HepG2 (cell line): ENCODE data around the gene PRR35. TPM values are rescaled to one million over a fixed set of nuclear protein-coding genes. Genes with fewer than 3 reads are reported as not detected.

ENCODE experiments used
- FOSL1 ChIP-seq: sonication (generic); formaldehyde crosslinking; IDR thresholded peaks from 2 replicates; pipeline ENCODE4 v1.9.0; 2021; ENCODE audit warnings: missing genetic modification reagents, borderline replicate concordance
- JARID2 ChIP-seq: sonication (generic); formaldehyde crosslinking; IDR thresholded peaks from 2 replicates; pipeline ENCODE4 v1.8.1; 2023; ENCODE audit warnings: missing genetic modification reagents, inconsistent platforms; ENCODE audit not compliant: insufficient replicate concordance
- PRPF4 ChIP-seq: fragments of 200-400 bp; formaldehyde crosslinking; IDR thresholded peaks from 2 replicates; pipeline ENCODE4 v1.6.1; 2016; ENCODE audit warnings: low read length, low read depth; ENCODE audit not compliant: poor library complexity, severe bottlenecking
- RARA ChIP-seq: IDR thresholded peaks from 2 replicates; pipeline ENCODE4 v1.6.1; 2016; ENCODE audit warnings: missing genetic modification reagents, missing compliant biosample characterization
- SP4 ChIP-seq: sonication (generic); formaldehyde crosslinking; IDR thresholded peaks from 2 replicates; pipeline ENCODE4 v1.8.1; 2023; ENCODE audit warnings: mild to moderate bottlenecking, missing genetic modification reagents
- WIZ ChIP-seq: sonication (generic); formaldehyde crosslinking; IDR thresholded peaks from 2 replicates; pipeline ENCODE4 v1.5.1; 2020; ENCODE audit warnings: mild to moderate bottlenecking, missing genetic modification reagents
- YEATS2 ChIP-seq: sonication (generic); formaldehyde crosslinking; IDR thresholded peaks from 2 replicates; pipeline ENCODE4 v1.4.0; 2020; ENCODE audit warnings: missing genetic modification reagents, borderline replicate concordance
- ZNF331 ChIP-seq: sonication (generic); formaldehyde crosslinking; IDR thresholded peaks from 2 replicates; pipeline ENCODE4 v1.4.0; 2020; ENCODE audit warnings: missing genetic modification reagents
- ZNF460 ChIP-seq: sonication (generic); formaldehyde crosslinking; IDR thresholded peaks from 2 replicates; pipeline ENCODE4 v1.5.1; 2020; ENCODE audit warnings: missing genetic modification reagents, mild to moderate bottlenecking, borderline replicate concordance
- ZNF484 ChIP-seq: sonication (generic); formaldehyde crosslinking; IDR thresholded peaks from 2 replicates; pipeline ENCODE4 v1.5.1; 2020; ENCODE audit warnings: mild to moderate bottlenecking, low read depth, missing genetic modification reagents, borderline replicate concordance
- ZNF737 ChIP-seq: sonication (generic); formaldehyde crosslinking; IDR thresholded peaks from 2 replicates; pipeline ENCODE4 v1.5.0; 2020; ENCODE audit warnings: missing genetic modification reagents, mild to moderate bottlenecking, borderline replicate concordance
- ZNF768 ChIP-seq: sonication (generic); formaldehyde crosslinking; IDR thresholded peaks from 2 replicates; pipeline ENCODE4 v1.4.0; 2020; ENCODE audit warnings: missing genetic modification reagents
- polyA plus RNA-seq, 8 experiments: library from polyadenylated mRNA; depleted of rRNA in 3 of 8; stranded (reverse) in 7 of 8; unstranded in 1 of 8; fragments of >200 nt; fragmentation: Illumina TruSeq in 4 of 8; extraction: Trizol in 4 of 8; gene quantifications; 2 replicates each; pipeline versions ENCODE4 v1.2.1 to v1.2.3, GENCODE V29; 2011 to 2016; ENCODE audit warnings: low read depth in 4 of 8, missing spikeins in 1 of 8, mixed read lengths in 1 of 8; ENCODE audit not compliant: insufficient read depth in 1 of 8
- total RNA-seq, 5 experiments: library from RNA; depleted of rRNA; stranded (reverse); fragments of >200 nt; fragmentation: Illumina TruSeq; extraction: Trizol; gene quantifications; 2 replicates each; pipeline ENCODE4 v1.2.3, GENCODE V29; 2016; ENCODE audit warnings: low read depth in 1 of 5
- TF ChIP-seq, protein P1 (sequence below): sonication (generic); formaldehyde crosslinking; conservative IDR thresholded peaks from 2 replicates; pipeline ENCODE4 v1.4.0; 2020; ENCODE audit warnings: mild to moderate bottlenecking, missing genetic modification reagents, moderate library complexity
- TF ChIP-seq, protein P2 (sequence below): sonication (generic); IDR thresholded peaks from 2 replicates; pipeline ENCODE4 v1.6.1; 2016; ENCODE audit warnings: low read depth, borderline replicate concordance
- TF ChIP-seq, protein P3 (sequence below): IDR thresholded peaks from 2 replicates; pipeline ENCODE4 v1.4.0; 2020; ENCODE audit warnings: mild to moderate bottlenecking, missing genetic modification reagents
- TF ChIP-seq, protein P4 (sequence below): sonication (generic); formaldehyde crosslinking; IDR thresholded peaks from 2 replicates; pipeline ENCODE4 v1.5.0; 2020; ENCODE audit warnings: missing genetic modification reagents, mild to moderate bottlenecking, borderline replicate concordance
- TF ChIP-seq, protein P5 (sequence below): sonication (generic); formaldehyde crosslinking; IDR thresholded peaks from 2 replicates; pipeline ENCODE4 v1.4.0; 2020; ENCODE audit warnings: missing genetic modification reagents, borderline replicate concordance

PRR35 gene
- total and polyA plus RNA-seq, 2 of the 13 experiments (the other 11 are each of a cell fraction or from before 2014, with no cell fraction given) = 0.07 to 0.16 TPM

DNA sequence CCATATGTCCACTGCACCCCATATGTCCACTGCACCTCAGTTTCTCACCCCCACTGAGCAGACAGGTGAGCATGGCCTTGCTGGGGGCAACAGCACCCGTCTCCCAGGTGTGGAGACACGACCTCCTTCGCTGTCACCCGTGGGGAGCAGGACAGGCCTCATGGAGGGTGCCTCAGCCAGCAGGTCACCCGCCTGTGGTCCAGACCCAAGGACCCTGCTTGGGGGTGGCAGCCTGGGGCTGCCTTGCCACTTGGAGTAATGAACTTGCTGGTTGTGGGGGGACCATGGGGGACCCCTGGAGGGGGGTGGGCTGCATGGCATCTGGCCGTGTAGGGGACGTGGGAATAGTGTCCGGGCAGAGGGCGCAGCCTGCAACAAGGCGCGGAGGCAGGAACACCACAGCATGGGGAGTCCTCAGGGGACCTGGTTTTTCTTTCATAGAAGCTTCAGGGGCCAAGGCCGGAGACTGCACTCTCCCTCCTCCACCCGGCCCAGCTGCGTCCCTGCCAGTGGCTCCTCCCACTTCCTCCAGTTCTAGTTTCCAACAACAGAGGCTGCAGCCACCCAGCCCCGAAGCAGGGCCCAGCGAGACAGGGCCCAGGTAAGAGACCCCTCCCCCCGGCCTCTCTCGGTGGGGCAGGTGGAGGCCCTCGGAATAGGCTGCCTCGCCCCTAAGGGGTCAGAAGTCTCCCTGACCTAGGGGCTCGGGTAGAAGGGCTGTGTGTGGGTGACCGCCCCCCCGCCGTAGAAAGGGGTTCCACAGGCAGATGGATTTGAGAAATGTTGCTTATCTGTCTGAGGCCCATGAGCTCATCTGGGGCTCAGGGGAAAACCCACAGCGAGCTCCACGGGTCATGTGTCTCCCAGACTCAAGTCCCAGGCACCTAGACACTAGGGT lies 6.5 kb downstream of the PRR35 start, which contains the start of gene NHLRC4 (continued):
- TF ChIP-seq WIZ (CRISPR knock-in tag) (no peak), FOSL1 (CRISPR knock-in tag) (no peak), PRPF4 (no peak), JARID2 (CRISPR knock-in tag) (no peak), ZNF460 (CRISPR knock-in tag) (no peak), ZNF331 (CRISPR knock-in tag) (peak; percentile 37), RARA (CRISPR knock-in tag) (peak; percentile 53; the same call in 1 of the 2 replicates), ZNF484 (CRISPR knock-in tag) (no peak), YEATS2 (CRISPR knock-in tag) (peak; percentile 19; the same call in 1 of the 2 replicates), SP4 (0 out of 2 replicates have a peak, but pooled peaks have one; percentile 11), ZNF737 (CRISPR knock-in tag) (no peak), ZNF768 (peak; percentile 18; the same call in 1 of the 2 replicates)
- TF ChIP-seq, protein P1, sequence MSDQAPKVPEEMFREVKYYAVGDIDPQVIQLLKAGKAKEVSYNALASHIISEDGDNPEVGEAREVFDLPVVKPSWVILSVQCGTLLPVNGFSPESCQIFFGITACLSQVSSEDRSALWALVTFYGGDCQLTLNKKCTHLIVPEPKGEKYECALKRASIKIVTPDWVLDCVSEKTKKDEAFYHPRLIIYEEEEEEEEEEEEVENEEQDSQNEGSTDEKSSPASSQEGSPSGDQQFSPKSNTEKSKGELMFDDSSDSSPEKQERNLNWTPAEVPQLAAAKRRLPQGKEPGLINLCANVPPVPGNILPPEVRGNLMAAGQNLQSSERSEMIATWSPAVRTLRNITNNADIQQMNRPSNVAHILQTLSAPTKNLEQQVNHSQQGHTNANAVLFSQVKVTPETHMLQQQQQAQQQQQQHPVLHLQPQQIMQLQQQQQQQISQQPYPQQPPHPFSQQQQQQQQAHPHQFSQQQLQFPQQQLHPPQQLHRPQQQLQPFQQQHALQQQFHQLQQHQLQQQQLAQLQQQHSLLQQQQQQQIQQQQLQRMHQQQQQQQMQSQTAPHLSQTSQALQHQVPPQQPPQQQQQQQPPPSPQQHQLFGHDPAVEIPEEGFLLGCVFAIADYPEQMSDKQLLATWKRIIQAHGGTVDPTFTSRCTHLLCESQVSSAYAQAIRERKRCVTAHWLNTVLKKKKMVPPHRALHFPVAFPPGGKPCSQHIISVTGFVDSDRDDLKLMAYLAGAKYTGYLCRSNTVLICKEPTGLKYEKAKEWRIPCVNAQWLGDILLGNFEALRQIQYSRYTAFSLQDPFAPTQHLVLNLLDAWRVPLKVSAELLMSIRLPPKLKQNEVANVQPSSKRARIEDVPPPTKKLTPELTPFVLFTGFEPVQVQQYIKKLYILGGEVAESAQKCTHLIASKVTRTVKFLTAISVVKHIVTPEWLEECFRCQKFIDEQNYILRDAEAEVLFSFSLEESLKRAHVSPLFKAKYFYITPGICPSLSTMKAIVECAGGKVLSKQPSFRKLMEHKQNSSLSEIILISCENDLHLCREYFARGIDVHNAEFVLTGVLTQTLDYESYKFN = 0 out of 2 replicates have a peak, but pooled peaks have one; percentile 35
- TF ChIP-seq, protein P2, sequence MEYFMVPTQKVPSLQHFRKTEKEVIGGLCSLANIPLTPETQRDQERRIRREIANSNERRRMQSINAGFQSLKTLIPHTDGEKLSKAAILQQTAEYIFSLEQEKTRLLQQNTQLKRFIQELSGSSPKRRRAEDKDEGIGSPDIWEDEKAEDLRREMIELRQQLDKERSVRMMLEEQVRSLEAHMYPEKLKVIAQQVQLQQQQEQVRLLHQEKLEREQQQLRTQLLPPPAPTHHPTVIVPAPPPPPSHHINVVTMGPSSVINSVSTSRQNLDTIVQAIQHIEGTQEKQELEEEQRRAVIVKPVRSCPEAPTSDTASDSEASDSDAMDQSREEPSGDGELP = peak; percentile 86
- TF ChIP-seq, protein P3, sequence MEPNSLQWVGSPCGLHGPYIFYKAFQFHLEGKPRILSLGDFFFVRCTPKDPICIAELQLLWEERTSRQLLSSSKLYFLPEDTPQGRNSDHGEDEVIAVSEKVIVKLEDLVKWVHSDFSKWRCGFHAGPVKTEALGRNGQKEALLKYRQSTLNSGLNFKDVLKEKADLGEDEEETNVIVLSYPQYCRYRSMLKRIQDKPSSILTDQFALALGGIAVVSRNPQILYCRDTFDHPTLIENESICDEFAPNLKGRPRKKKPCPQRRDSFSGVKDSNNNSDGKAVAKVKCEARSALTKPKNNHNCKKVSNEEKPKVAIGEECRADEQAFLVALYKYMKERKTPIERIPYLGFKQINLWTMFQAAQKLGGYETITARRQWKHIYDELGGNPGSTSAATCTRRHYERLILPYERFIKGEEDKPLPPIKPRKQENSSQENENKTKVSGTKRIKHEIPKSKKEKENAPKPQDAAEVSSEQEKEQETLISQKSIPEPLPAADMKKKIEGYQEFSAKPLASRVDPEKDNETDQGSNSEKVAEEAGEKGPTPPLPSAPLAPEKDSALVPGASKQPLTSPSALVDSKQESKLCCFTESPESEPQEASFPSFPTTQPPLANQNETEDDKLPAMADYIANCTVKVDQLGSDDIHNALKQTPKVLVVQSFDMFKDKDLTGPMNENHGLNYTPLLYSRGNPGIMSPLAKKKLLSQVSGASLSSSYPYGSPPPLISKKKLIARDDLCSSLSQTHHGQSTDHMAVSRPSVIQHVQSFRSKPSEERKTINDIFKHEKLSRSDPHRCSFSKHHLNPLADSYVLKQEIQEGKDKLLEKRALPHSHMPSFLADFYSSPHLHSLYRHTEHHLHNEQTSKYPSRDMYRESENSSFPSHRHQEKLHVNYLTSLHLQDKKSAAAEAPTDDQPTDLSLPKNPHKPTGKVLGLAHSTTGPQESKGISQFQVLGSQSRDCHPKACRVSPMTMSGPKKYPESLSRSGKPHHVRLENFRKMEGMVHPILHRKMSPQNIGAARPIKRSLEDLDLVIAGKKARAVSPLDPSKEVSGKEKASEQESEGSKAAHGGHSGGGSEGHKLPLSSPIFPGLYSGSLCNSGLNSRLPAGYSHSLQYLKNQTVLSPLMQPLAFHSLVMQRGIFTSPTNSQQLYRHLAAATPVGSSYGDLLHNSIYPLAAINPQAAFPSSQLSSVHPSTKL (CRISPR knock-in tag) = 0 out of 2 replicates have a peak, but pooled peaks have one; percentile 21
- TF ChIP-seq, protein P4, sequence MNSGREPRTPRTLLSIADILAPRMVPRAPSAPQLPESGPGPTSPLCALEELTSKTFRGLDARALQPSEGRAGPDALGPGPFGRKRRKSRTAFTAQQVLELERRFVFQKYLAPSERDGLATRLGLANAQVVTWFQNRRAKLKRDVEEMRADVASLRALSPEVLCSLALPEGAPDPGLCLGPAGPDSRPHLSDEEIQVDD (CRISPR knock-in tag) = 0 out of 2 replicates have a peak, but pooled peaks have one; percentile 50
- TF ChIP-seq, protein P5, sequence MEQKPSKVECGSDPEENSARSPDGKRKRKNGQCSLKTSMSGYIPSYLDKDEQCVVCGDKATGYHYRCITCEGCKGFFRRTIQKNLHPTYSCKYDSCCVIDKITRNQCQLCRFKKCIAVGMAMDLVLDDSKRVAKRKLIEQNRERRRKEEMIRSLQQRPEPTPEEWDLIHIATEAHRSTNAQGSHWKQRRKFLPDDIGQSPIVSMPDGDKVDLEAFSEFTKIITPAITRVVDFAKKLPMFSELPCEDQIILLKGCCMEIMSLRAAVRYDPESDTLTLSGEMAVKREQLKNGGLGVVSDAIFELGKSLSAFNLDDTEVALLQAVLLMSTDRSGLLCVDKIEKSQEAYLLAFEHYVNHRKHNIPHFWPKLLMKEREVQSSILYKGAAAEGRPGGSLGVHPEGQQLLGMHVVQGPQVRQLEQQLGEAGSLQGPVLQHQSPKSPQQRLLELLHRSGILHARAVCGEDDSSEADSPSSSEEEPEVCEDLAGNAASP (CRISPR knock-in tag) = peak; percentile 78; the same call in 1 of the 2 replicates
